ENCODE data around the gene PRIMPOL.

GRCh38 chr4:184681916-184682315, 32.4 kb downstream of the PRIMPOL start:
- no peak for TF ChIP-seq POLR2A (IDR thresholded peaks at IDR 0.05; ENCODE audit: low read length)
- TF ChIP-seq GATA1 (IDR thresholded peaks at IDR 0.05; ENCODE audit: low read depth, low read length) = no peak

Measured in erythroblast (primary cell).